Ishikawa (cell line): ENCODE measurements around the gene INAFM2.

Experiments used
- CEBPB ChIP-seq: IDR thresholded peaks from 2 replicates; pipeline ENCODE4 v1.6.1; 2012
- CREB1 ChIP-seq: IDR thresholded peaks from 2 replicates; pipeline ENCODE4 v1.6.1; 2012; ENCODE audit warnings: low read depth
- EGR1 ChIP-seq: IDR thresholded peaks from 2 replicates; pipeline ENCODE4 v1.6.1; 2012
- EP300 ChIP-seq: IDR thresholded peaks from 2 replicates; pipeline ENCODE4 v1.6.1; 2012; ENCODE audit warnings: borderline replicate concordance
- FOXM1 ChIP-seq: IDR thresholded peaks from 2 replicates; pipeline ENCODE4 v1.6.1; 2012; ENCODE audit warnings: low read depth, borderline replicate concordance
- MAX ChIP-seq: IDR thresholded peaks from 2 replicates; pipeline ENCODE4 v1.6.1; 2012
- NFIC ChIP-seq: IDR thresholded peaks from 2 replicates; pipeline ENCODE4 v1.6.1; 2012
- RAD21 ChIP-seq: IDR thresholded peaks from 2 replicates; pipeline ENCODE4 v1.6.1; 2012; ENCODE audit warnings: low read depth
- REST ChIP-seq: IDR thresholded peaks from 2 replicates; pipeline ENCODE4 v1.6.1; 2012; ENCODE audit warnings: low read depth, mild to moderate bottlenecking
- TAF1 ChIP-seq: IDR thresholded peaks from 2 replicates; pipeline ENCODE4 v1.6.1; 2012; ENCODE audit warnings: low read depth, mild to moderate bottlenecking
- TCF12 ChIP-seq: IDR thresholded peaks from 2 replicates; pipeline ENCODE4 v1.6.1; 2012; ENCODE audit warnings: low read depth
- TEAD4 ChIP-seq: IDR thresholded peaks from 2 replicates; pipeline ENCODE4 v1.6.1; 2012
- USF1 ChIP-seq: IDR thresholded peaks from 2 replicates; pipeline ENCODE4 v1.6.1; 2012
- YY1 ChIP-seq: IDR thresholded peaks from 2 replicates; pipeline ENCODE4 v1.6.1; 2012; ENCODE audit warnings: low read depth
- ZBTB7A ChIP-seq: IDR thresholded peaks from 2 replicates; pipeline ENCODE4 v1.6.1; 2012; ENCODE audit warnings: low read depth

Gene INAFM2

GRCh38 chr15:40323239-40323952, at the start of gene INAFM2:
Gene INAFM2 (plus strand): TSS chr15:40323692. CDS start chr15:40324056, 364 bp downstream.
- TF ChIP-seq CEBPB (no peak), TEAD4 (no peak), MAX (peak; percentile 81), TCF12 (peak; percentile 33; the same call in 1 of the 2 replicates), TAF1 (peak; percentile 4; the same call in 1 of the 2 replicates), USF1 (no peak), EP300 (no peak; the same call in 1 of the 2 replicates), ZBTB7A (peak; percentile 63; the same call in 1 of the 2 replicates), YY1 (no peak), FOXM1 (no peak), RAD21 (no peak), NFIC (no peak), REST (no peak), EGR1 (no peak), CREB1 (no peak)

GRCh38 chr15:40274350-40275274, 48.9 kb upstream of the INAFM2 start:
- no peak for TF ChIP-seq TAF1
- peak; percentile 58; the same call in 1 of the 2 replicates for TF ChIP-seq YY1
- TF ChIP-seq TEAD4: 0 out of 2 replicates have a peak, but pooled peaks have one; percentile 20
- 0 out of 2 replicates have a peak, but pooled peaks have one; percentile 19 for TF ChIP-seq FOXM1
- peak; percentile 95 for TF ChIP-seq RAD21
- TF ChIP-seq TCF12: 0 out of 2 replicates have a peak, but pooled peaks have one; percentile 59

- TF ChIP-seq EGR1: no peak
- no peak for TF ChIP-seq FOXM1
- no peak for TF ChIP-seq TCF12
- no peak for TF ChIP-seq TEAD4
- no peak for TF ChIP-seq CREB1
- TF ChIP-seq CEBPB: no peak
- TF ChIP-seq TAF1: no peak
- TF ChIP-seq EP300: no peak
- no peak for TF ChIP-seq YY1
- TF ChIP-seq RAD21: no peak
- no peak for TF ChIP-seq MAX
Observed at GRCh38 chr15:40275523-40275922, 48.0 kb upstream of the INAFM2 start.

- no peak for TF ChIP-seq TAF1
- no peak for TF ChIP-seq CEBPB
- no peak for TF ChIP-seq EGR1
- TF ChIP-seq REST: no peak
- TF ChIP-seq CREB1: no peak
- TF ChIP-seq EP300: no peak
- TF ChIP-seq TEAD4: no peak
- TF ChIP-seq TCF12: no peak
- TF ChIP-seq YY1: no peak
- TF ChIP-seq USF1: no peak
- no peak for TF ChIP-seq NFIC
- no peak for TF ChIP-seq MAX
- no peak for TF ChIP-seq RAD21
- no peak for TF ChIP-seq FOXM1
- TF ChIP-seq ZBTB7A: no peak
Observed at GRCh38 chr15:40275954-40276353, 47.5 kb upstream of the INAFM2 start.
